ENCODE results near the gene HOXB2. TPM values are rescaled to one million over a fixed set of nuclear protein-coding genes. Genes with fewer than 3 reads are reported as not detected.

HOXB2 gene
- polyA plus RNA-seq, 2 of the 4 experiments (the other 2 are of a cell fraction): 0.65 to 2.6 TPM

DNA sequence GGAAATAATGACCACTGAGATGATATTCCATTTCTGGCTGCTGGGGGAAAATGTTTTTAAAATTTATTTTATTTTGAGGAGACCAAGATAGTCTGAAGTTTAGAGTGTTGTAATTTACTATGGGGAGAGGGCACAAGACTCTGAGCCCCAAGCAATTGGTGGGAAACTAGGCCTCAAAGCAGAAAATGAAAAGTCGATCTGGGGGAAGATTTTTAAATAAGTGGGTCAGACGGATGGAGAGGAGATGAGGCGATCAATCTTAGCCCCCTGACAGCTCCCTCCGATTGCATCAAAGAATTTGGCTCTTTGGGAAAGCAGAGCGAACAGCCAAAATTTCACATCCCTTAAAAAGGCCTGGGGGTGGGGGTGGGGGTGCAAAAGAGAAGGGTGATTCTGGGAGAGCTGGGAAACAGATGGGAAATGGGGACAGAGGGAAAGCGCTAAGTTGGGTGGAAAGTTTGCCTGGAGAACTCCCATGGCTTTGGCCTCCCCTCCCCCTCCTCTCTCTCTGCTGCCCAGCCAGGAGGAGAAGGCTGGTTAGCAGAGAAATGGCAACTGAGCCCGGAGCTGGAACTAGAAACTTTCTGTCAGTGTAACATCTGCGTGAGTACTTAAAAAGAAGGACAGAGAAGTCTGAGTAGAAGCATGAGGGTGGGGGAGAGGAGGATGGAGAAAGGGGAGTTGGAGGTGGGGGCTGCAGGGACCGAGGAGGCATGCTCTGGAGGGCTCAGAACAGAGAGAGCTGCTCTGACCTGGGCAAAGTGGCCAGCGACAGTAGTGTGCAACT lies 1.4 kb upstream of the HOXB2 start:
- no peak for TF ChIP-seq CHD2 (IDR thresholded peaks at IDR 0.05; ENCODE audit: low read length, partially characterized antibody)
- no peak for TF ChIP-seq POLR2A (IDR thresholded peaks at IDR 0.05; ENCODE audit: low read length)
- TF ChIP-seq SMC3 (IDR thresholded peaks at IDR 0.05): no peak
- no peak for TF ChIP-seq CBX8 (IDR thresholded peaks at IDR 0.05)
- TF ChIP-seq JUN (IDR thresholded peaks at IDR 0.05): no peak
- TF ChIP-seq HEYL (CRISPR knock-in tag; IDR thresholded peaks at IDR 0.05): no peak
- no peak for TF ChIP-seq ZSCAN20 (CRISPR knock-in tag; IDR thresholded peaks at IDR 0.05)
- no peak for TF ChIP-seq RCOR1 (IDR thresholded peaks at IDR 0.05; ENCODE audit: low read depth, low read length)
- no peak for TF ChIP-seq RARB (CRISPR knock-in tag; IDR thresholded peaks at IDR 0.05)
- no peak for TF ChIP-seq ZC3H11A (IDR thresholded peaks at IDR 0.05)
- TF ChIP-seq, protein P1, sequence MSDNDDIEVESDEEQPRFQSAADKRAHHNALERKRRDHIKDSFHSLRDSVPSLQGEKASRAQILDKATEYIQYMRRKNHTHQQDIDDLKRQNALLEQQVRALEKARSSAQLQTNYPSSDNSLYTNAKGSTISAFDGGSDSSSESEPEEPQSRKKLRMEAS (IDR thresholded peaks at IDR 0.05): no peak
- TF ChIP-seq MAZ (IDR thresholded peaks at IDR 0.05; ENCODE audit: borderline replicate concordance, low read depth, low read length): no peak
- no peak for TF ChIP-seq TP53 (CRISPR knock-in tag; IDR thresholded peaks at IDR 0.05)
- no peak overlapping the region for H3K4me3 ChIP-seq
- FAIRE-seq: no peak
- ChIA-PET POLR2A (interaction anchor here (0.7 to 1.4 kb wide), 2 partner anchors 9 to 60 kb away, joined by 3 to 4 read pairs; no protein-coding TSS in a partner anchor), CTCF (interaction anchor here (0.6 to 2.5 kb wide), 7 partner anchors 13 to 73 kb away, joined by 3 to 13 read pairs (median 4); partner anchors contain the start of gene HOXB5)
- no peaks in the 10 kb centered on the region for H3K9me3 ChIP-seq
- H3K27ac ChIP-seq: peak overlapping the region in 1 of 2 experiments; percentile 42; a peak in 2 of 6 replicates
- H3K4me1 ChIP-seq: peaks cover 15% of the 10 kb centered on the region; the same call in 2 of the 3 replicates
- ATAC-seq: peak in 1 of 2 experiments; percentile 24; a peak in 1 of 6 replicates
- WGBS (ENCODE audit: missing lambda C conversion rate): 75% methylated on average over 10 of the region's 10 CpGs
- no peak for DNase-seq (ENCODE audit: low read depth in 1 of 2, low spot score in 1 of 2)
- peak overlapping the region; percentile 12; the same call in 1 of the 3 replicates for H3K4me2 ChIP-seq

DNA sequence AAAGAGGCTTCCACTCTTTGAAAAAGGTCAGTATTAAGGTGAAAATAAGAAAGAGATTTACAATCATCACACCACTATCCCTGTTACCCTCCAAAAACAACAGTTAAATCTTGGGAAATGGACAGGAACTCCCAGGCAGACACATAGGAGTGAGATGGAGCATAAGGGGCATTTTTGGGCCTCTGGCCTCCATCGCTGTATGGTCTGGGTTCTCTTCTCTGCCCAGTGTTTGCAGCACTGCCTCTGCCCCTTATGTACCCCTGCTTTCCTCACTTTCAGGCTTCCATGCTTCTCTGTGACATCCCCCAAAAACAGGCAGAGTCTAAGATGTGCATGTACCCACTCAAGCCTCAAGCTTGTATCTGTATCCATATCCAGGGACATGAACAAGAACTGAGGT lies 630 bp upstream of the HOXB2 start:
- Histone ChIP-seq H3K4me2 (no peak overlapping the region), H3K9me3 (no peaks in the 10 kb centered on the region), H3K27ac (no peak overlapping the region), H3K4me1 (peaks cover 15% of the 10 kb centered on the region; the same call in 2 of the 3 replicates), H3K4me3 (no peak overlapping the region)
- ChIA-PET CTCF (no interaction called here), POLR2A (no interaction called here)
- FAIRE-seq (no peak), DNase-seq (ENCODE audit: low read depth in 1 of 2, low spot score in 1 of 2) (no peak), ATAC-seq (no peak)
- 93% methylated on average over 1 of the region's 1 CpG for WGBS (ENCODE audit: missing lambda C conversion rate)
- TF ChIP-seq ZSCAN20 (CRISPR knock-in tag; IDR thresholded peaks at IDR 0.05): no peak
- TF ChIP-seq FOXS1 (CRISPR knock-in tag; IDR thresholded peaks at IDR 0.05): no peak
- no peak for TF ChIP-seq EHMT2 (IDR thresholded peaks at IDR 0.05; ENCODE audit: low read depth)
- no peak for TF ChIP-seq RAD21 (conservative IDR thresholded peaks at IDR 0.05 in 1 of 2, IDR thresholded peaks at IDR 0.05 in 1 of 2)
- TF ChIP-seq HOXB13 (CRISPR knock-in tag; IDR thresholded peaks at IDR 0.05; ENCODE audit: low read depth): no peak
- no peak for TF ChIP-seq PHF8 (IDR thresholded peaks at IDR 0.05; ENCODE audit: borderline replicate concordance, low read depth)
- TF ChIP-seq CEBPB (IDR thresholded peaks at IDR 0.05): no peak
- no peak for TF ChIP-seq POLR2A (IDR thresholded peaks at IDR 0.05; ENCODE audit: low read length)
- TF ChIP-seq CHD4 (IDR thresholded peaks at IDR 0.05; ENCODE audit: borderline replicate concordance): no peak
- no peak for TF ChIP-seq EHF (CRISPR knock-in tag; IDR thresholded peaks at IDR 0.05)
- TF ChIP-seq, protein P2, sequence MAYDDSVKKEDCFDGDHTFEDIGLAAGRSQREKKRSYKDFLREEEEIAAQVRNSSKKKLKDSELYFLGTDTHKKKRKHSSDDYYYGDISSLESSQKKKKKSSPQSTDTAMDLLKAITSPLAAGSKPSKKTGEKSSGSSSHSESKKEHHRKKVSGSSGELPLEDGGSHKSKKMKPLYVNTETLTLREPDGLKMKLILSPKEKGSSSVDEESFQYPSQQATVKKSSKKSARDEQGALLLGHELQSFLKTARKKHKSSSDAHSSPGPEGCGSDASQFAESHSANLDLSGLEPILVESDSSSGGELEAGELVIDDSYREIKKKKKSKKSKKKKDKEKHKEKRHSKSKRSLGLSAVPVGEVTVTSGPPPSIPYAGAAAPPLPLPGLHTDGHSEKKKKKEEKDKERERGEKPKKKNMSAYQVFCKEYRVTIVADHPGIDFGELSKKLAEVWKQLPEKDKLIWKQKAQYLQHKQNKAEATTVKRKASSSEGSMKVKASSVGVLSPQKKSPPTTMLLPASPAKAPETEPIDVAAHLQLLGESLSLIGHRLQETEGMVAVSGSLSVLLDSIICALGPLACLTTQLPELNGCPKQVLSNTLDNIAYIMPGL (CRISPR knock-in tag; IDR thresholded peaks at IDR 0.05; ENCODE audit: borderline replicate concordance): no peak
- TF ChIP-seq EP300 (IDR thresholded peaks at IDR 0.05): no peak
- TF ChIP-seq POLR2AphosphoS2 (conservative IDR thresholded peaks at IDR 0.05; ENCODE audit: low read length): no peak
- TF ChIP-seq, protein P3, sequence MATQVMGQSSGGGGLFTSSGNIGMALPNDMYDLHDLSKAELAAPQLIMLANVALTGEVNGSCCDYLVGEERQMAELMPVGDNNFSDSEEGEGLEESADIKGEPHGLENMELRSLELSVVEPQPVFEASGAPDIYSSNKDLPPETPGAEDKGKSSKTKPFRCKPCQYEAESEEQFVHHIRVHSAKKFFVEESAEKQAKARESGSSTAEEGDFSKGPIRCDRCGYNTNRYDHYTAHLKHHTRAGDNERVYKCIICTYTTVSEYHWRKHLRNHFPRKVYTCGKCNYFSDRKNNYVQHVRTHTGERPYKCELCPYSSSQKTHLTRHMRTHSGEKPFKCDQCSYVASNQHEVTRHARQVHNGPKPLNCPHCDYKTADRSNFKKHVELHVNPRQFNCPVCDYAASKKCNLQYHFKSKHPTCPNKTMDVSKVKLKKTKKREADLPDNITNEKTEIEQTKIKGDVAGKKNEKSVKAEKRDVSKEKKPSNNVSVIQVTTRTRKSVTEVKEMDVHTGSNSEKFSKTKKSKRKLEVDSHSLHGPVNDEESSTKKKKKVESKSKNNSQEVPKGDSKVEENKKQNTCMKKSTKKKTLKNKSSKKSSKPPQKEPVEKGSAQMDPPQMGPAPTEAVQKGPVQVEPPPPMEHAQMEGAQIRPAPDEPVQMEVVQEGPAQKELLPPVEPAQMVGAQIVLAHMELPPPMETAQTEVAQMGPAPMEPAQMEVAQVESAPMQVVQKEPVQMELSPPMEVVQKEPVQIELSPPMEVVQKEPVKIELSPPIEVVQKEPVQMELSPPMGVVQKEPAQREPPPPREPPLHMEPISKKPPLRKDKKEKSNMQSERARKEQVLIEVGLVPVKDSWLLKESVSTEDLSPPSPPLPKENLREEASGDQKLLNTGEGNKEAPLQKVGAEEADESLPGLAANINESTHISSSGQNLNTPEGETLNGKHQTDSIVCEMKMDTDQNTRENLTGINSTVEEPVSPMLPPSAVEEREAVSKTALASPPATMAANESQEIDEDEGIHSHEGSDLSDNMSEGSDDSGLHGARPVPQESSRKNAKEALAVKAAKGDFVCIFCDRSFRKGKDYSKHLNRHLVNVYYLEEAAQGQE (IDR thresholded peaks at IDR 0.05): no peak
- TF ChIP-seq JUN (IDR thresholded peaks at IDR 0.05): no peak

Measured in A549 (cell line).